COLO668 (cell line): Measurements from ENCODE around the gene RAD23A.

Experiments used
- DNase-seq: peaks from one replicate; lab custom pipeline; 2025; ENCODE audit not compliant: unreplicated experiment; lab: John Stamatoyannopoulos, UW

The RAD23A gene

DNA sequence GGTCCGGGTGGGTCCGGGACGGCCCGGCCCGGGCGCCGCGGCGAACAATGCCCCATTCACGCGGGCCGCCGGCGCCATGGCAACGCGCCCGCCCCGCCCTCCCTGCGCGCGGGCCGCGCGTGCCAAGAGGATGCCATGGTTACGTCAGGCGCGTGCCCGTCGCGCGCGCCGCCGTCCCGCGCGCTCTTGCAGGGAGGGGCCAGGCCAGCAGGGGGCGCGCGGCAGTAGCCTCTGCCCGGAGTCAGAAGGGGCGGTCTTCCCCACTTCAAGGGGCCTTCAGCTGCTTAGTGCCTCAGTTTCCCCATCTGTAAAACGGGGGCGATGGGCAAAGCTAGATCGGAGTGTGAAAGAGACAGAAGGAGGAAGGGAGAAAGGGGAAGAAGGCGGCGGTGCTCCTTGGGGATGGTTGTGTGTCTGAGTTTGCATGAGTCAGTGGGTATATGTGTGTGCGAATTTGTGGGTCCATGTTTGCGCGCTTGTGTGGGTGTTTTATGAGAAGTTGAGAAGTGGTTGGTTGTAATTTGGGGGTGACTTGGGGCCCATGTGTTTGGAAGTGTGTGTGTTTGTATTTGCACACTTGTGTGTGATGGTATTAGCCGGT, 38.0 kb downstream of the RAD23A start:
- peak; percentile 77 for DNase-seq

DNA sequence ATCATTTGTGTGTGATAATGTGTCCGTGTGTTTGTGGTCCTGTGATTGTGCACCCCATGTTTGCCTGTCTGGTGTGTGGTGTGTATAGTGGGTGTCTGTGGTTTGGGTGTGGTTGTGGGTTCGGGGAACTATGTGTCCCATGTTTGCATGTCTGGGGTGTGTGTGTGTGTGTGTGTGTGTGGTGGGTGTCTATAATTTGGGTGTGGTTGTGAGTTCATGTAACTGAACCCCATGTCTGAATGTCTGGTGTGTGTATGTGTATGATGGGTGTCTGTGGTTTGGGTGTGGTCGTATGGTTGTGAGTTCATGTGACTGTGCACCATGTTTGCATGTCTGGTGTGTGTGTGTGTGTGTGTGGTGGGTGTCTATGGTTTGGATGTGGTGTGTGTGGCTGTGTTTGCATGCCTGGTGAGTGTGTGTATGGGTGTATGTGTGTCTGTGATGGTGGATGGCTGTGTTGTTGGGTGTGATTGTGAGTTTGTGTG, 38.5 kb downstream of the RAD23A start:
- no peak for DNase-seq

DNA sequence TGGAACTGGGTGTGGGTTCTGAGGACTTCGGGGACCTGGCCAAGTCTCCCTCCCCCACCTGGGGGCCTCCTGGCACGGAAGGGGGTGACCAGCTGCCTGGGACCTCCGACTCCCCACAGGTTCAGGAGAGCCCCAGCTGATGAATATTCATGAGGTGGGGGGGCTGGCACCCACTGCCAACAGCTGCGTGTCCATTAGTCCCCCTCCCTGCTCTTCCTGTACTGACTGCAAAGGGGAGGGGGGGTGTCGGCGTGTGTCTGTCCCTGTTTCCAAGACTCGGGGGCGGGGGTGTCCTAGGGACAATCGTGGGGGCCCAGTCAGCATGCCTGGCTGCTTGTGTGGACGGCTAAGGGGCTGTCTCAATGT, 39.0 kb downstream of the RAD23A start:
- DNase-seq: no peak

DNA sequence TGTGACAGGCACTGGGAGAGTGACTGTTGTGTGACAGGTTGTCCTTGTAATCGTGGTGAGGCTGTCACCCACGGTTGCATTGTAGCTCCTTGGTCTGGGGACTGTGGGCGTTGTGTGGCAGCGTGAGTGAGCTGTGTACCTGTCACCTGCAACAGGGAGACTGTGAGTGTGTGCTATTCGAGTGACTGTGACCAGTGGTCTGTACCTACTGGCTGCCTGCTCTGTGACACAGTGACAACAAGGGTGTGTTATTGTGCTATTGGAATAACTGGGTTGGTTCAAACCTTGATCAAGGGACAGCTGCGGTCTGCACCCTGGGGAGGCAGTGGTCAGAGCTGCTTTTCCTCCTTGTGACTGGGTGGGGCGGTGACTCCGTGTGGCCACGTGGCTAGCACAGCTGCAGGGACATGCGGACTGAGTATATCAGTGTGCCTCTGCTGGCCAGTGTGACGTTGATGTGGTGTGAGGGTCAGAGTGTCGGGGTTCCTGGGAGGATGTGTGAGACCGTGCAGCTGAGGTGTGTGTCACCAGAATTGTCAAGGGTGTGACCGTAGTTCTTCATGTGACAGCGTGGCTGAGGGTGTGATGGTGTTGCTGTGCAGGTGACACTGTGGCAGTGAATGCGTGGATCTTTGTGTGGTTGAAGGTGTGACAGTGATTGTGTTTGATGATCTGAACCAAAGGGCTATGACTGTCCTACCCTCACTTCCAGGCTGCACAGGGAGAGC, 39.6 kb downstream of the RAD23A start:
- peak; percentile 76 for DNase-seq

DNA sequence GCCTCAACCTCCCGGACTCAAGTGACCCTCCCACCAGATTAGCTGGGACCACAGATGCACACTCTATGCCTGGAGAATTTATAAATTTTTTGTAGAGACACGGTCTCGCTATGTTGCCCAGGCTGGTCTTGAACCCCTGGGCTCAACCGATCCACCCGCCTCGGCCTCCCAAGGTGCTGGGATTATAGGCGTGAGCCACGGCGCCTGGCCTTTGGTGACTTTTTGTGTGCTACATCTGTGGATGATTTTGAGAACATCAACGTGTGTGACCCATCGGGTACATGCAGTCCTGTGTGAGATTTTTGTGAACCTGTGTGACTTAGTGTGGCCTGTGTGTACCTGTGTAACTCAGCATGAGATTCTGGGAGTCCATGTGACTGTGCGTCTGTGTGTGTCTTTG, 41.1 kb downstream of the RAD23A start:
- no peak for DNase-seq

DNA sequence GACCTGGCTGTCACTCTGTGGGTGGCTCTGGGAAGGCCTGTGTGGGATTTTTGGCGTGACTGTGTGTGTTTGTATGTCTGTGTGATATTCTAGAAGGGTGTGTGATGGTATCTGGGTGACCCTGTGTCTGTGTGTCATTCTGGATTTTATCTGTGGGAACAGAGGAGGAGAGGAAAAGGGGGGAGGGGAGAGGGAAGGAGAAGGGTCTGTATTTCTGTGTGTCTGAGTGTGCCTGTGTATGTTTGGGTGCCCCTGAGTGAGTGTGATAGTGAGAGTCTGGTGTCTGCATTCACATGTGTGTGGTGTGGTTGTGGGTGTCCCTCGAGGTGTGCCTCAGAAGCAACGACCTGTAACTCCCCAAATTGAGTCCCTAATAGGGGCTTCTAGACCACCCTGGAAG, 41.5 kb downstream of the RAD23A start:
- DNase-seq: no peak

DNA sequence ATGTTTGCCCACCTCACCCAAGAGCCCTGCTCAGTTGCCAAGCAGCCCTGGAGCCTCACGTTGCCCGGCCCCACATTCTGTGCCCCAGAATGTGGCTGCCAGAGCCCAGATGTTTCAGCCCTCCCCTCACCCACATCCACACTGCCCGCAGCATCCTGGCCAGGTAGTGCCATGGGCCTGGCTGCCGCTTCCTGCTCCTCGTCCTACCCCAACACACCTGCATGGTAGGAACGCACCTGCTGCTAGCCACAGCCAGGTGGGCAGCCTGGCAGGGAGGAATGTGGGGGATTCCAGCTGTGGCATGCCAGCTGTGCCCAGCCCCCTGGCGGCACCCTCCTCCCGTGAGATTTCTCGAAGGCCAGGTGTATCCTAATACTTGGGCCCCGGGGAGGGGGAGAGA, 42.1 kb downstream of the RAD23A start:
- peak; percentile 65 for DNase-seq

DNA sequence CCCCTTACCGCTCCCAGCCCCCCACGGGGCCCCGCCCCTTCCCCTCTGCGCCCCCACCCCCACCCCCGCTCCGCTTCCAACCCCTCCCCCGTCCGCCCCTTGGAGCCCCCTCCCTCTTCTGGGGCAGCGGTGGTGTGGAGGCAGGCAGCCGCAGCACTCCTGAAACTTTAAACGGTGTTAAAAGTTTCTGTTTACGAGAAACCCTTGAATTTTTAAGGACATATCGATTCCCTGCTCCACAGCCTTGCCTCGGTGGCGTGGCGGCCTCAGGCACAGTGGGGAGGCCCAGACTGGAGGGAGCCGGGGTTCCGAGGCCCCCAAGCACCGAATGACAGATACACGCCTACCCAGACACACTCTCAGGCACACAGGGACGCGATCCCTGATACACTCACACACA, 44.8 kb downstream of the RAD23A start:
- DNase-seq: no peak

DNA sequence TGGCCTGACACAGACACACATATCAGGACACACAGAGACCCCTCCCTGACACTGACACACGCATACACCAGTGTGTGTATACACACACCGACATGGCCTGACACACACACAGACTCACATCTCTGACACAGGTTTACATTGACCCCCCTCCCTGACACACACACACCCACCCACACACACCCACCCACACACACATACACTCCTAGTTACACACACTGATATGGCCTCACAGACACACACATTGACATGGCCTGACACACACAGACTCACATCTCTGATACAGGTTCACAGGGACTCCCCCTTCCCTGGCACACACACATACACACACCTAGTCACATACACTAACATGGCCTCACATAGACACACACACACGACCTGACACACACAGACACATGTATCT, 45.2 kb downstream of the RAD23A start:
- DNase-seq: no peak

DNA sequence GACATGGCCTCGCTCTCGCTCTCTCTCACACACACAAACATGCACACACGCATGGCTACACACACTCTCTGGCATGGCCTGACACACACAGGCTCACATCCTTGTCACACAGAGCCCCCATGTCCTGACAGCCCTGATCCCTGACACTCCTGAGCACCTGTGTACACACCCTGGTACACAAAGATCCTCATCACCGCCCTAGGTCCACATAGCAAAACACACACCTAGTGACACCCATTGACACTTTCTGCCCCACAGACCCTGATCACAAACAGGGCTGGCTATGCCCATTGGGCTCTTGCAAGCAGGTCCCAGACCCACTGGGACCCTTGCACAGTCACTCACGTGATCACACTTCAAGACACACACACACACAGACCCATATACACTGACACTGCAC, 45.6 kb downstream of the RAD23A start:
- DNase-seq: no peak

DNA sequence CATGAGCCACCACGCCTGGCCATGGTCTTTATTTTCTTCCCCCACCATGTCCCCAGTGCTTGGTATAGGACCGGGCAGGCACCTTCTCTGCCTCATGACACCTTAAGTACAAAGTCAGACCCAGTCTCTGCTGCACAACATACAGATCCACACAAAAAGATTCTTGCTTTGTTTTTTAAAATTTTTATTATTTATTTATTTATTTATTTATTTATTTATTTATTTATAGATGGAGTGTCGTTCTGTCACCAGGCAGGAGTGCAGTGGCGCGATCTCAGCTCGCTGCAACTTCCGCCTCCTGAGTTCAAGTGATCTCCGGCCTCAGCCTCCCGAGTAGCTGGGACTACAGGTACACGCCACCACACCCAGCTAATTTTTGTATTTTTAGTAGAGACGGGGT, 47.1 kb downstream of the RAD23A start:
- no peak for DNase-seq

DNA sequence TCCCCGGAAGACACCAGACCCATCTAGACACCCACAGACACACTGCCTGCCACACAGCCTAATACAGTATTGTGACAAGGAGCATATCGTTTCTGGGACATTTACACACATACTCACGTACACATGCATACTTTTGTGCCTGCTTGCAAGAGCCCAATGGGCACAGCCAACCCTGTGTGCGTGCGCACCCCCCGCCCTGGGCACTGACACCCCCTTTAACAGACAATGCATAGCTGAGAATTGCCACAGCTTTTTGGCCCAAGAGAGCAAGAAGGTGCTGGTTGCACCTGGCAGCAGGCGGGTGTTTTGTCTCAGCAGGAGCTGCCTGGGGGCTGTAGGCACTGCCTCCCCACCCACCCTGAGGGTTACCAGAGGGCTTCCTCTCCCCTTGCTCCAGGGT, 47.9 kb downstream of the RAD23A start:
- no peak for DNase-seq

DNA sequence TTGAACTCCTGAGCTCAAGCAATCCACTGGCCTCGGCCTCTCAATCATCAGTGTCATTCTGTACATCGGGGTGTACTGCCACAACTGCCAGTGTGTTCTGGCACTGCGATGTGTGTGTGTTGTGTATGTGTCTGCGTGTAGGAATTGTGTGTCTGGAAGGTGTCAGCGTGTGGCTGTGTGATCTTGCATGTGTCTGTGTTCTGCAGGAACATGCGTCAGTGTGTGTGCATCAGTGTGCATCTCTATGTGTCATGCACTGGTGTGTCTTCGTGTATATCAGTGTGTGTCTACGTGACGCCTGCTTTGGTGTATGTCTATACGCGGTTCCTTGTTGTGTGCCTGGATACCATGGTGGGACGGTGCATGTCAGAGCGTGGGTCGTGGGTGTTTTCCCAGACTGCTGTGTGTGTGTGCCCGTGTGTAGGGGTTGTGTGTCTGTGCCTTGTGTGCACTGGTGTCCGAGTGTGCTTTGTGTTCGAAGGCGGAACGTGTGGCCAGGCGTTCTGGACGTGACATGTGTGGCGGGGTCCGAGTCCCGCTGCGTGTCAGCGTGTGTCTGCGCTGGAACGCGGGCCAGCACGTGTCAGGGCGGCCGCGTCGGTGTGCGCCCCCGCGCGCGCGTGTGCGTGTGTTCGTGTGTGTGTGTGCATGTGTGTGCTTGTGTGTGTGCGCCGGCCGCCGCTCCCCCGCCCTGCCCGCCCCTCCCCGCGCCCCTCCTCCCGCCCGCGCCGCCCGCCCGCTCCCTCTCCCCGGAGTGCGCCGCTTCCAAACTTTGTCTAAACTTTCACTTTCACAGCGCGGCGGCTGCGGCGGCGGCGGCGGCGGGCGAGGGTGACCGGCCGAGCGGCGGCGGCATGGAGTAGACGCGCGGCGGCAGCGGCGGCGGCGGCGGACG, 49.3 kb downstream of the RAD23A start, which contains the start of gene NFIX:
Gene NFIX, plus strand, starts transcription at position 775 of the 895 bp plus-strand sequence. CDS start 363 bp downstream, outside the sequence.
- DNase-seq: peak; percentile 46

DNA sequence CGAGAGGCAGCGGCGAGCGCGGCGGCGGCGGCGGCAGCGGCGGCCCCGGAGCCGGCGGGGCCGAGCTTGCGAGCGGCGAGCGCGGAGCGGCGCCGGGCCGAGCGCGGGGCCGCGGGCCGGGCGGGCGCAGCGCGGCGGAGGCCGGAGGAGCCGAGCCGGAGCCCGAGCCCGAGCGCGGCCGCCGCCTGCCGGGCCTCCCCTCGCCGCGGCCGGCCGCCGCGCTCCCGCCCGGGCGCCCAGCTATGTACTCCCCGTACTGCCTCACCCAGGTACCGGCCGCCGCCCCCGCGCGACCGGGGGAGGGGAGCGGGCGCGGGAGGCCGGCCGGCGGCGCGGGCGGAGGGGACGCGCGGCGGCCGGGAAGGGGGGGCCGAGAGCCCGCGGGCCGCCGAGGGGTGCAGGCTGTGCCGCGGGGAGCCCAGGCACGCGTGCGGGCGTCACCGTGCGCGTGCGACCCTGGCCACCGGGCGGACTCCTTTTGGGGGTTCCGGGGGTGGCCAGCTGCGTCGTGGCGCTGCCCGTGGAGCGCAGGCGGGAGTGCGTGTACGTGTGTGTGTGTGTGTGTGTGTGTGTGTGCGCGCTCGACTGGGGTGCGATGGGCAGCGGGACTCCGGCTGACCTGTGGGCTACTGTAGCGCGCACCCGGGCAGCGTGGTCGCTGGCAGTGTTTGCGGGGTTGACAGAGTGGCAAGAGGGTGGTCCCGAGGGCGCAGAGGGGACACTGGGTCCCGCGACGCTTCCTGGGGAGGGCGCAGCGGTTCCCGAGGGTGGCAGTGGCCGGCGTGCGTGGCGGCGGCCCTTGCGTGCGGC, 50.1 kb downstream of the RAD23A start:
- DNase-seq: peak; percentile 53

DNA sequence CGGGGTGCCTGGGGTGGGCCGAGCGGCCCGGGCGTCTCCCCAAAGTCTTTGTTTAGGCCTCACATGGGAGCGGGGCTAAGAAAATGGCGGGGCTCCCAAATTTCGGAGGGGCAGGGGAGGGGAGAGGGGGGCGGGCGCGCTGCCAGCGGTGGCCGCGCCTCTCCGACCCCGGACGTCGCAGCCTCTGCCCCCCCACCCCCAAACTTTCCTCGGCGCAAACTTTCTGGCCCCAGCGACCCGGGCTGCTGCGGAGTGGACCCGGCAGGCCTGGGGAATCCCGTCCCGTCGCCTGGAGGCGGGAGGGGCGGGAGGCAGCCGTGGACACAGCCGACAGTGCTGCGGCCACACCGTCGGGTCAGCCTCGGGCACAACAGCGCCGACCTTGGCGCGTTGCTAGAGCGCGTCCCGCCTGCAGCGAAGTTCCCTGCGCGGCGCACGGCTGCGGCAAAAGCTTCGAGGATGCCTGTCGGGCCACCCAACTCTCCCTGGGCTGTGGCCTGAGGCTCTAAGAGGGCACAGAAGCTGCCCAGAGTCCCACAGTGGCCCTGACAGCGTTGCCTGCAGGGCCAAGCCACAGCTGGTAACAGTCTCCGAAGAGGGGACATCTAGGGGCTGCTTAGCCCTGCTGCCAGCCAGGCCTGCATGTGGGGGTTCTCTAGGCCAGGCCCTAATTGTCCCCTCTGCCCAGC, 50.9 kb downstream of the RAD23A start:
- DNase-seq: no peak

DNA sequence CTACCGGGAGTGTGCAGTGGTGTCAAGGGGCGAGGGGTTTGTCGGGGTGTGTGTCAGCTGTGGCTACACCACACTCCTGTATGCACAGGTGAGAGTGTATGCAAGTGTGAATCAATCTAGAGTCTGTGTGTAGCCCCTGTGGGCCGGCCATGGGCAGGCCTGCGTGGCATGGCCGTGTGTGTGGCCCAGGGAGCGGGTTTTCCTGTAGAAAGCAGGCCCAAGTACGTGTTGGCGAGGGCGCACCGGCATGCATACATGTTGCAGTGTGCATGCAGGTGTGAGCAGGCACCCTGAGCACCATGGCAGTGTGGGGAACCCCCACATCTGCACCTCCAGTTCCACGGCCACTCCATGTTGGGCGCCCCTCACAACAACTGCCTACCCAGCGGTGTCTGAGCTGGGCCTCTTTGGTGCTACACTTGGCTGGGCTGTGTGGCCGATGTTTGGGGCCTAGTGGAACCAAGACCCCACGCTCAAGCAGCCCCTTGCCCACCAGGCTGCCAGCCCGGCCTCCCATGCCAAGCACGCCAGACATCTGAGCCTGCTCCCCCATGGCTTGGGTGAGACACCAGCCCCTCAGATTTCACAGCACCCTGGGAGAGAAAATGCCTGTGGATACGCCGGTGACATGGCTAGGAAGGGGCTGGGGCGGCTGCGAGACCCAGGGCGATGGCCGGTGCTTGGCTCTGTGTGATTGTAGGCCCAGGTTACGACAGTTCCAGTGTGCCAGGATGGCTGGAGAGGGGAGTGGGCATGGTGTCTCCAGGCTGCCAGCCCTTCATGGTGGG, 51.7 kb downstream of the RAD23A start:
- no peak for DNase-seq

DNA sequence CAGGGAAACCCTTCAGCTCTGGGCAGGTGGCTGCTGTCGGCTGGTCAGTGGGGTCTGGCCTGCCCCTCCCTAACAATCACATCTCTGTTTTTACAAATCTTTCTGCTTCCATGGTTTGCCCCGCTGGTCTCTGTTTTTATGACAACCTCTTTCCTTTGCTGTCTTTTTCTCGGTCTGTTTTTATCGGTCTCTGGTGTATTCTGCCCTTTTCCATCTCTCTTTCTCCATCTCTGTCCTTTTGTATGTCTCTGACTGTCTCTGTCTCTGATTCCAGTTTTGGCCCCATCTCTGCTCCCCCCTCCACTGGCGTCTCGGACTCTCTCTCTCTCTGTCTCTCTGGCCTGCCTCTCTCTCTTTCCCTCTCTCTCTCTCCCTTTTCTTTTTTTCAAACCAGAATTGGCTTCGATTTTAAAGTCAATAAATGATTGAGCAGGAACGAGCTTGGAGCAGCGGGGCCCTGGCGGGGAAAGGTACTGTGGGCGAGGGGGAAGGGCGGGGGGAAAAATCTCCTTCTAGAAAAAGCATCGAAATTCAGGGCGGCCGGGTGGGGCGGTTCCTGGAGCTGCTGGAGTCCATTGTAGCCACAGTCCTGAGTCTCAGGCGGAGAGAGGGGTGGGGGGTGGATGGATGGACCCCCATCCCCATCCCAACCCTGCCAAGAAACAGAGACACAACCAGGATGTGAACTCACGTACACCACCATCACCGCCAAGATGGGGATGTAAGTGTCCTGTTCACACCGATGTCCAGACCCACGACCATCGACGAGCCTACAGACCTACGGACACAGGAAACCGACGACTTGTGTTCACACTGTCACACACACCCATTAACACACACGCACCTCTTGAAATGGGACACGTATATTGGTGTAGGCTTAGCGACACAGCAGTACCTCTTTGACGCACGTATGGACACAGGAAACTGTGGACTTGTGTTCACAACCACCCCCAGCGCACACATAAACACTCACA, 52.6 kb downstream of the RAD23A start:
- no peak for DNase-seq

DNA sequence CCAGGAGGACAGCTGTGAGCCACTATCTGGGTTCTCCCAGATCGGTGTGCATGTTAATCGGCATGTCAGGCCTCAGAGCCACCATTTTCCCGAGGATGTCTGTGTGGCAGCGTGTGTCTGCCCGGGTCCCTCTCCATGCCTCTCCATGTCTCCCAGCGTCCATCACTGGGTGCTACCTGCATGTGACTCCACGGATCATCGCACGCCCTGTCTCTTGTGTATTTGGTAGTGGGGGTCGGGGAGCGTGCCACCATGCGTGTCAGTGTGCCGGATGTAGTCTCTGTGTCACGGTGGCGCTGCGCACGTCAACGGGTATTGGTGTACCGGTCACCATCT, 55.5 kb downstream of the RAD23A start:
- DNase-seq: no peak
